ENCODE results near the gene PSMA1. TPM values are rescaled to one million over a fixed set of nuclear protein-coding genes. Genes with fewer than 3 reads are reported as not detected.

PSMA1 gene
- total RNA-seq, 1 experiment from 2014 or later: 167 TPM

GRCh38 chr11:14538926-14539554 lies 18.9 kb upstream of the PSMA1 start:
- Histone ChIP-seq H3K27ac (ENCODE audit: insufficient read length, low read depth, low read length) (no peak overlapping the region), H4K91ac (ENCODE audit: insufficient read length, low read depth, low read length) (no peak overlapping the region), H3K23me2 (ENCODE audit: insufficient read length, low read depth, low read length, poor library complexity, severe bottlenecking) (no peaks in the 10 kb centered on the region), H3K4ac (ENCODE audit: low read depth, low read length) (no peak overlapping the region), H3K27me3 (ENCODE audit: insufficient read depth, low read length) (no peaks in the 10 kb centered on the region), H4K5ac (ENCODE audit: insufficient read length, low read depth, low read length) (no peak overlapping the region), H3T11ph (ENCODE audit: low read length) (no peak overlapping the region), H3K9ac (ENCODE audit: extremely low read depth, insufficient read length, low read length) (no peak overlapping the region), H2BK12ac (ENCODE audit: insufficient read length, low read depth, low read length) (no peak overlapping the region), H3K4me2 (ENCODE audit: insufficient read depth, insufficient read length, low read length) (no peak overlapping the region), H2AFZ (ENCODE audit: low read length) (no peak overlapping the region), H2BK5ac (ENCODE audit: insufficient read length, low read length) (no peak overlapping the region), H3K18ac (ENCODE audit: insufficient read length, low read depth, low read length) (no peak overlapping the region), H3K9me3 (ENCODE audit: control insufficient read depth, low read depth, low read length) (no peaks in the 10 kb centered on the region), H3K79me1 (ENCODE audit: insufficient read depth, low read depth, low read length, poor library complexity, severe bottlenecking) (no peaks in the 10 kb centered on the region), H4K8ac (replicated peaks; ENCODE audit: insufficient read length, low read depth, low read length) (no peak overlapping the region), H3K56ac (ENCODE audit: insufficient read length, low read depth, low read length) (no peak overlapping the region), H2BK120ac (ENCODE audit: low read depth, low read length, poor library complexity, severe bottlenecking) (no peak overlapping the region), H3K79me2 (ENCODE audit: insufficient read depth, low read length) (no peaks in the 10 kb centered on the region), H3K14ac (ENCODE audit: insufficient read depth, low read length) (no peak overlapping the region), H2AK5ac (ENCODE audit: insufficient read length, low read length) (no peak overlapping the region), H2BK15ac (ENCODE audit: low read depth, low read length) (no peak overlapping the region), H3K23ac (ENCODE audit: insufficient read length, low read depth, low read length) (no peak overlapping the region), H3K4me1 (ENCODE audit: insufficient read depth, low read length) (no peaks in the 10 kb centered on the region; the same call in 1 of the 2 replicates), H4K20me1 (ENCODE audit: control insufficient read depth, insufficient read depth, insufficient read length) (no peaks in the 10 kb centered on the region), H2BK20ac (ENCODE audit: low read depth, low read length, poor library complexity, severe bottlenecking) (no peak overlapping the region)
- Mint-ChIP-seq H3K36me3 (ENCODE audit: insufficient read depth in 1 of 3, low read depth in 3 of 3) (no peaks in the 10 kb centered on the region), H3K4me1 (peaks cover 16 to 20% of the 10 kb centered on the region in 2 experiments), H3K4me3 (no peak overlapping the region), H3K27ac (0 out of 7 replicates have a peak overlapping the region, but pooled peaks of 1 of the 3 experiments have one; percentile 59), H3K27me3 (ENCODE audit: low read depth) (no peaks in the 10 kb centered on the region), H3K9me3 (no peaks in the 10 kb centered on the region)
- TF ChIP-seq, protein P1, sequence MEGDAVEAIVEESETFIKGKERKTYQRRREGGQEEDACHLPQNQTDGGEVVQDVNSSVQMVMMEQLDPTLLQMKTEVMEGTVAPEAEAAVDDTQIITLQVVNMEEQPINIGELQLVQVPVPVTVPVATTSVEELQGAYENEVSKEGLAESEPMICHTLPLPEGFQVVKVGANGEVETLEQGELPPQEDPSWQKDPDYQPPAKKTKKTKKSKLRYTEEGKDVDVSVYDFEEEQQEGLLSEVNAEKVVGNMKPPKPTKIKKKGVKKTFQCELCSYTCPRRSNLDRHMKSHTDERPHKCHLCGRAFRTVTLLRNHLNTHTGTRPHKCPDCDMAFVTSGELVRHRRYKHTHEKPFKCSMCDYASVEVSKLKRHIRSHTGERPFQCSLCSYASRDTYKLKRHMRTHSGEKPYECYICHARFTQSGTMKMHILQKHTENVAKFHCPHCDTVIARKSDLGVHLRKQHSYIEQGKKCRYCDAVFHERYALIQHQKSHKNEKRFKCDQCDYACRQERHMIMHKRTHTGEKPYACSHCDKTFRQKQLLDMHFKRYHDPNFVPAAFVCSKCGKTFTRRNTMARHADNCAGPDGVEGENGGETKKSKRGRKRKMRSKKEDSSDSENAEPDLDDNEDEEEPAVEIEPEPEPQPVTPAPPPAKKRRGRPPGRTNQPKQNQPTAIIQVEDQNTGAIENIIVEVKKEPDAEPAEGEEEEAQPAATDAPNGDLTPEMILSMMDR (conservative IDR thresholded peaks at IDR 0.05): no peak
- DNase-seq: no peak
- WGBS (ENCODE audit: extremely low coverage, insufficient read length, low lambda C conversion rate): no CpG with 5 or more reads among the region's 3 CpGs

All from H9 (cell line).